Neural crest cell (in vitro differentiated cells): ENCODE measurements around the gene SLC25A3. TPM values are rescaled to one million over a fixed set of nuclear protein-coding genes. Genes with fewer than 3 reads are reported as not detected.

Experiments used
- DNase-seq: peaks from one replicate; pipeline ENCODE4 v3.0.0; 2021; ENCODE audit warnings: low read depth, mixed read lengths, low spot score
- H3K27ac Mint-ChIP-seq: one replicate; pipeline ENCODE4 v1.8.0; 2021; ENCODE audit warnings: mild to moderate bottlenecking, mixed read lengths; ENCODE audit not compliant: unreplicated experiment
- H3K27me3 Mint-ChIP-seq: 2 replicates; pipeline ENCODE4 v1.8.0; 2021; ENCODE audit warnings: low read depth, mild to moderate bottlenecking, mixed read lengths
- H3K36me3 Mint-ChIP-seq: 2 replicates; pipeline ENCODE4 v1.8.0; 2021; ENCODE audit warnings: low read depth, mild to moderate bottlenecking, mixed read lengths
- H3K4me1 Mint-ChIP-seq: 2 replicates; pipeline ENCODE4 v1.8.0; 2021; ENCODE audit warnings: mixed read lengths
- H3K4me3 Mint-ChIP-seq: one replicate; pipeline ENCODE4 v1.8.0; 2021; ENCODE audit warnings: mild to moderate bottlenecking, mixed read lengths
- H3K9me3 Mint-ChIP-seq: 2 replicates; pipeline ENCODE4 v1.8.0; 2021; ENCODE audit warnings: mixed read lengths
- CTCF ChIP-seq: fragments of 200-600 bp; sonication (generic); conservative IDR thresholded peaks from 2 replicates; pipeline ENCODE4 v1.5.0; 2021; ENCODE audit warnings: antibody characterized with exemption, mild to moderate bottlenecking
- total RNA-seq: library from RNA; stranded (reverse); gene quantifications from 2 replicates; pipeline ENCODE4 v1.2.1, GENCODE V29; 2021

SLC25A3 gene
- total RNA-seq, 1 donor from 2014 or later, result 856 TPM

- no peak for TF ChIP-seq CTCF
- Mint-ChIP-seq H3K36me3 (no peaks in the 10 kb centered on the region), H3K9me3 (no peaks in the 10 kb centered on the region), H3K27ac (no peak overlapping the region), H3K4me1 (no peaks in the 10 kb centered on the region), H3K4me3 (no peak overlapping the region), H3K27me3 (no peaks in the 10 kb centered on the region)
- DNase-seq, result no peak
Observed at GRCh38 chr12:98582093-98582492, 11.4 kb upstream of the SLC25A3 start.

GRCh38 chr12:98587084-98587483, 6.4 kb upstream of the SLC25A3 start:
- Mint-ChIP-seq H3K27ac (no peak overlapping the region), H3K36me3 (no peaks in the 10 kb centered on the region), H3K4me1 (no peaks in the 10 kb centered on the region), H3K4me3 (no peak overlapping the region), H3K9me3 (no peaks in the 10 kb centered on the region), H3K27me3 (no peaks in the 10 kb centered on the region)
- no peak for TF ChIP-seq CTCF
- DNase-seq, result no peak

GRCh38 chr12:98591209-98591608, 2.3 kb upstream of the SLC25A3 start:
- DNase-seq, result no peak
- peak overlapping the region; percentile 22 for H3K27ac Mint-ChIP-seq
- H3K4me3 Mint-ChIP-seq, result peak overlapping the region; percentile 67
- H3K9me3 Mint-ChIP-seq, result no peaks in the 10 kb centered on the region
- no peaks in the 10 kb centered on the region for H3K27me3 Mint-ChIP-seq
- peaks cover 3% of the 10 kb centered on the region for H3K36me3 Mint-ChIP-seq
- TF ChIP-seq CTCF, result no peak
- H3K4me1 Mint-ChIP-seq, result peaks cover 25% of the 10 kb centered on the region

GRCh38 chr12:98592825-98593322, 612 bp upstream of the SLC25A3 start:
- DNase-seq, result no peak
- Mint-ChIP-seq H3K27ac (peak overlapping the region; percentile 96), H3K27me3 (no peaks in the 10 kb centered on the region), H3K9me3 (no peaks in the 10 kb centered on the region), H3K4me3 (peak overlapping the region; percentile 95), H3K36me3 (peaks cover 4% of the 10 kb centered on the region), H3K4me1 (peaks cover 25% of the 10 kb centered on the region)
- no peak for TF ChIP-seq CTCF

GRCh38 chr12:98594050-98594835, 757 bp downstream of the SLC25A3 start:
- H3K27ac Mint-ChIP-seq, result peak overlapping the region; percentile 95
- no peak for DNase-seq
- TF ChIP-seq CTCF, result no peak
- H3K27me3 Mint-ChIP-seq, result no peaks in the 10 kb centered on the region
- H3K9me3 Mint-ChIP-seq, result no peaks in the 10 kb centered on the region
- peaks cover 25% of the 10 kb centered on the region for H3K4me1 Mint-ChIP-seq
- peak overlapping the region; percentile 95 for H3K4me3 Mint-ChIP-seq
- H3K36me3 Mint-ChIP-seq, result peaks cover 9% of the 10 kb centered on the region
